Smooth muscle cell of the umbilical artery (primary cell): ENCODE results near the gene POLE2. TPM values are rescaled to one million over a fixed set of nuclear protein-coding genes. Genes with fewer than 3 reads are reported as not detected.

ENCODE experiments used
- total RNA-seq: library from RNA; depleted of rRNA; stranded (reverse); fragments of >200 nt; gene quantifications from 2 replicates; pipeline ENCODE4 v1.2.3, GENCODE V29; 2014

Gene POLE2
- 2.4 and 7.8 TPM in 2 replicates for total RNA-seq

DNA sequence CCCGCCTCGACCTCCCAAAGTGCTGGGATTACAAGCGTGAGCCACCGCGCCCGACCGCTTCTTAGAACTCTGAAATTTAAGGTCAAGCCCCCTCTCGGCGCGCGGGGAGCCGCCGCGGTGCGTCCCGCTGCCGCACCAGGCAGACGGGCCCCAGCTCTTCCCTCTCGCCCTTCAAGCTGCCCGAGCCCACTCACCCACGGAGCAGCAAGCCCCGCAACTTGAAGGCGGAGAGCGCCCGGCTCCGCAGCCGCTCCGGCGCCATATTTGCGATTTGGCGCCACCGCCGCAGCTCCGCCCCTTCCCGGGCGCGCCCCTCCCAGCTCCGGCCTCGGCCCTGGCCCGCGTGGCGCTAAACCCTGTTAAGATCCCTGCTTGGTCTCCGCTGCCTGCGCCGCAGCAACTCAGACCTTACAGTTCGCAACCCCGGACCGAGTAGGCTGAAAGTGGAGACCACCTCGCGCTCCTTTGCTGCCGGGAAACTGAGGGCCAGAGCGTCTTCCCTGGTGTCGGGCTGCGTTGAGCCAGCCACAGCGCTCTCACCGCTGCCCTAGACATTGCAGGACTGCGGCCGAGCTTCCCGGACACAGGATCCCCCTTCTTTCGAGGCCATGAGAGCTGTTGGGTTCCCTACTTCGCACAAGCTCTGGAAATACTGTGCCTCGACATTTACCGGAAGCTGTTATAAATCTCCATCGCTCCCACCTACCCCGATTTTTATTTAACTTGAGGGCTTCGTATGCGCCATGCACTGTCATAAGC, at the start of gene POLE2:
Gene POLE2 (minus strand): TSS at position 273 of the 759 bp plus-strand sequence. CDS start 11 bp downstream, at position 262.

DNA sequence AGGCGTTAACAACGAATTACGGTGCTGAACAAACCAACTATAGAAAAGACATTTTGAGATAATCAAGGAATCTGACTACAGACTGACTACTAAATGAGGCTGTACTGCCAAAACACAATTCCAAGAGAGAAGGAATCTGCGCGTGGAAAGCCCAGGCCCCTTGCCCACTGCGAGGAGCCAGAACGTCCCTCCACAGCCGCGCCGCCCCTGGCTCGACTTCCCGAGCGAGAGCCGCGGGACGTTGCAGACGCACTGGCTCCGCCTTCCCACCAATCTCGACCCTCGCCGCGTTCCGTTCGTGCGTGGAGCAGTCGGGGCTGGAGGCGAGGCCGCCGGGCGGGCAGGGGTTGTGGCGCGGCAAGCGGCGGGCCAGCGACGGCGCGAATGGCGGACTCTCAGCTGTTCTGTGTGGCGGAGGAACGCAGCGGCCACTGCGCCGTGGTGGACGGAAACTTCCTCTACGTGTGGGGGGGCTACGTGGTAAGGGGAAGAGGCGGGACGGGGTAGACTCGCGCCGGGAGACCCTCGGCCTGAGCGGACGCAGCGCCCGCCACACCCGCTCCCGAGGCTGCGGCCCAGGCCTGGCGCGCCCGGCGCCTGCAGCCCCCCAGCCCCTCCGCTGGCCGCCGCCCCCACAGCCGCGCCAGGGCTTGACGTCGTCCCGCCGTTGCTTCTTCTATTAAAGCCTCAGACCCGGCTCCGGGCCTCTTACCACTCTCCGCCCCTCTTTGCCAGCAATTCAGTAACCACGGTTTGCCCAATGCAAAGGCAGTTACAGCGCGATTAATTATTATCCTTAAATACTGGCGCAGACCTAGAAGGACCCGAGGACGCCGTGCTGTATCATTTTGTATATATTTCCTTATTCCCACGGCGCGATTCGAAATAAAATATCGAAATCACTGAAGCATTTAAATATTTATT, 5.1 kb upstream of the POLE2 start, which contains the start of gene KLHDC1:
Gene KLHDC1 (plus strand): TSS at position 310 of the 924 bp plus-strand sequence. CDS start 75 bp downstream, at position 385.

GRCh38 chr14:49634547-49635334, 53.3 kb downstream of the POLE2 start, which contains the start of gene DNAAF2:
DNAAF2 (minus strand) TSS chr14:49635244; CDS start chr14:49635149, 95 bp downstream.

DNA sequence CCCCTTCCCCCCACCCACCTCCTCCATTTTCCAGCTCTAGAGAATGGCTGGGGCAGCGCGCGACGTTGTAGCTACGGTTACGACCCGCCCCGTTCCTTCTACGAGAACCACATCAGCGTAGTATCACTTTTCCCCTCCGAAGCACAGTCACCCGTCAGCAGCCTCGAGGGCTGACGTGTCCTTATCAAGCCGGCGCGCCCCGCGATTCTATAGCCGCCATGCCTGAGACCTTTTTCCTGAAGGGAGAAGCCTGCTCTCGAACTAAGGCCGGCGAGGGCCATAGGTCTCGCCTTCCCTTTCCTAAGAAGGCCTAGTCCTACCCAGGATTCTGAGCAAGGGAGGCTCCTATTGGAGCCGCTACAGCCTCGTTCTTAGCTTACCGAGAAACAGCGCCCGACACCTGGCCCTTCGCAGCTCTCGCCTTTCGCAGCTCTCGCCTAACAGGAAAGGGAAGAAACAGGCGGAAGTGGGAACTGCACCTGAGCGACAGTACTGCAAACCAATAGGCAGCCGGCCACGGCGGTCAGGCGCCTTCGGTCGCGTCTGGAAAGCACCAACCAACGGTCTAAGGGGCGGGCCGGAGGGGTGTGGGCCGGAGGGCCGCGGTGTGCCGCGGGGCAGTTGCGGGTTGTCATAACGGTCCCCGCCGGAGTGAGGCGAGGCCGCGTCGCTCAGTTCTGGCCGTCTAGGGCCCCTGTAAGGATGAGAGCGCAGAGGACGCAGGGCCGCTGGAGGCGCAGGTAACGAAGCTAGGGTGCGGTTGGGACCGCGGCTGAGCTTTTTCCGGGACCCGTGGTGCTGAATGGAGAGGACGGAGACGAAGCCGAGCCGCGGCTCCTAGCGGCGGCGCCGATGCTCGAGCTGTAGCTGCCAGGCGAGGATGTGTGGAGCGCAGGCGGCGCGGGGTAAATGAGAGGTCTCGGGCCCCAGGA, 67.6 kb downstream of the POLE2 start, which contains the start of the genes MGAT2 and RPL36AL:
Gene MGAT2 (plus strand): TSS at position 618 of the 932 bp plus-strand sequence. CDS start 470 bp downstream, outside the sequence.
Gene RPL36AL (minus strand): TSS at position 445 of the 932 bp plus-strand sequence. CDS start 1,522 bp downstream, outside the sequence.

GRCh38 chr14:49598485-49599300, 89.3 kb downstream of the POLE2 start, which contains the start of gene LRR1:
LRR1 (plus strand) TSS chr14:49598940; CDS start chr14:49599021, 81 bp downstream.

Other genes starting within 250 kb of the POLE2 start
- 452 and 2,106 TPM in 2 replicates for gene RPS29, start 101.8 kb downstream of the POLE2 start, total RNA-seq
- 9.5 and 13.4 TPM in 2 replicates for gene LRR1, start 89.3 kb downstream of the POLE2 start, total RNA-seq
- gene RPL36AL, start 67.6 kb downstream of the POLE2 start, total RNA-seq: 187 and 212 TPM in 2 replicates
- gene MGAT2, start 67.4 kb downstream of the POLE2 start, total RNA-seq: 101 and 102 TPM in 2 replicates
- gene DNAAF2, start 53.0 kb downstream of the POLE2 start, total RNA-seq: 7.1 and 10.4 TPM in 2 replicates
- gene KLHDC1, start 4.9 kb upstream of the POLE2 start, total RNA-seq: 2.0 and 3.6 TPM in 2 replicates
- 49.5 and 76.0 TPM in 2 replicates for gene KLHDC2, start 79.9 kb upstream of the POLE2 start, total RNA-seq
- gene NEMF, start 164.6 kb upstream of the POLE2 start, total RNA-seq: 67.4 and 86.0 TPM in 2 replicates
- gene ARF6, start 204.9 kb upstream of the POLE2 start, total RNA-seq: 37.7 and 57.7 TPM in 2 replicates